Ovary (tissue), 9 donors: ENCODE data around the gene ADARB2. TPM values are rescaled to one million over a fixed set of nuclear protein-coding genes. Genes with fewer than 3 reads are reported as not detected.

ENCODE experiments used
- DNase-seq, 5 donors: peaks; one replicate each; pipeline ENCODE4 v3.0.0-alpha.2; 2019 to 2020
- H3K27ac ChIP-seq, 2 donors: fragments of 200-600 bp; one replicate each; pipeline versions ENCODE4 v1.5.1 to v1.8.0; 2019 to 2022
- H3K27me3 ChIP-seq: fragments of 200-600 bp; one replicate; pipeline ENCODE4 v1.8.0; 2022
- H3K36me3 ChIP-seq: fragments of 200-600 bp; sonication (generic); one replicate; pipeline ENCODE4 v1.5.1; 2019
- H3K4me1 ChIP-seq: one replicate; pipeline ENCODE4 v1.8.1; 2013; ENCODE audit warnings: mild to moderate bottlenecking, moderate library complexity; ENCODE audit not compliant: insufficient read depth
- H3K4me3 ChIP-seq: fragments of 200-600 bp; sonication (generic); one replicate; pipeline ENCODE4 v1.5.1; 2017
- H3K9me3 ChIP-seq, 2 donors: fragments of 200-600 bp in 1 of 2; sonication (generic) in 1 of 2; one replicate each; pipeline versions ENCODE4 v1.5.1 to v1.8.1; 2013 to 2019; ENCODE audit warnings: mild to moderate bottlenecking in 1 of 2, moderate library complexity in 1 of 2
- CTCF ChIP-seq, 3 donors: fragments of 450-650 bp in 2 of 3; fragments of 200-600 bp in 1 of 3; IDR thresholded peaks; one replicate each; pipeline versions ENCODE4 v1.5.1 to v1.8.0; 2016 to 2022; ENCODE audit warnings: antibody characterized with exemption in 3 of 3, mild to moderate bottlenecking in 1 of 3
- EP300 ChIP-seq: sonication (generic); formaldehyde crosslinking; IDR thresholded peaks from one replicate; pipeline ENCODE4 v1.6.1; 2017; ENCODE audit warnings: antibody characterized with exemption
- POLR2A ChIP-seq: fragments of 450-650 bp; IDR thresholded peaks from one replicate; pipeline ENCODE4 v1.6.1; 2017; ENCODE audit warnings: antibody characterized with exemption, mild to moderate bottlenecking, moderate library complexity
- WGBS, 3 donors: extraction: QIAGEN DNeasy Blood & Tissue Kit in 1 of 3; methylation state at CpG; one replicate each; pipeline versions ENCODE4 v1.1.5 to v1.1.7; 2013 to 2017; 5-methylcytosine and 5-hydroxymethylcytosine counted together
- intact Hi-C, 4 donors: fragments of 100-400 bp; cut with DNase I; formaldehyde crosslinking; loops; one replicate each; pipeline versions ENCODE4 v1.11.0 to v1.15.1; 2022 to 2023
- polyA plus RNA-seq, 2 donors: library from polyadenylated mRNA; stranded (reverse); fragments of 200-250 nt in 1 of 2; fragments of 350-450 nt in 1 of 2; fragmentation: Illumina TruSeq in 1 of 2; extraction: RNeasy Lipid Tissue Mini Kit (QIAGEN cat#74804) in 1 of 2; gene quantifications; one replicate each; pipeline ENCODE4 v1.2.3, GENCODE V29; 2013 to 2014
- total RNA-seq, 7 donors: library from RNA; depleted of rRNA in 2 of 7; stranded (reverse); fragments of >200 nt in 2 of 7; fragmentation: NEBNext Ultra II Directional in 3 of 7; extraction: Animal tissue kit (Norgen Biotek cat#: 25700) in 3 of 7; gene quantifications; one replicate each; pipeline versions ENCODE4 v1.1.0 to v1.2.4, GENCODE V29; 2016 to 2023
- donor health status: DM: no; HTN: no; CAD: no; lungs with moderate emphysema.
- donor health status: DM: no; HTN: no; CAD: no.
- donor health status: Bipolar disorder and iron deficiency.
- donor health status: DM: yes; HTN: yes; CAD: no.
- donor health status: DM: no; HTN: no; CAD: no.
- donor health status: DM: yes; HTN: yes; CAD: no.

ADARB2 gene
- total and polyA plus RNA-seq, 9 donors: 0.12 to 2.0 (median 0.36) TPM; not detected in 2

GRCh38 chr10:1182280-1183032, 554.9 kb downstream of the ADARB2 start:
- 86 to 90% (median 88%) methylated on average over 30 of the region's 30 CpGs for WGBS, 3 donors
- Histone ChIP-seq H3K9me3 (no peaks in the 10 kb centered on the region), H3K4me3 (no peak overlapping the region), H3K36me3 (no peaks in the 10 kb centered on the region), H3K4me1 (no peaks in the 10 kb centered on the region), H3K27me3 (no peaks in the 10 kb centered on the region), H3K27ac (no peak overlapping the region)
- DNase-seq: no peak
- no peak for TF ChIP-seq POLR2A
- no peak for TF ChIP-seq CTCF (IDR thresholded peaks at IDR 0.05)
- no peak for TF ChIP-seq EP300
- intact Hi-C loops: no loop called here

- 32 to 45% (median 39%) methylated on average over 11 of the region's 11 CpGs for WGBS, 3 donors
- H3K36me3 ChIP-seq: no peaks in the 10 kb centered on the region
- intact Hi-C loops: no loop called here
- H3K4me1 ChIP-seq: no peaks in the 10 kb centered on the region
- H3K4me3 ChIP-seq: no peak overlapping the region
- no peaks in the 10 kb centered on the region for H3K27me3 ChIP-seq
- H3K9me3 ChIP-seq: no peaks in the 10 kb centered on the region
- DNase-seq: no peak
- H3K27ac ChIP-seq: no peak overlapping the region
- no peak for TF ChIP-seq EP300
- no peak for TF ChIP-seq POLR2A
- no peak for TF ChIP-seq CTCF (IDR thresholded peaks at IDR 0.05)
Measured at GRCh38 chr10:1180836-1181235, 556.5 kb downstream of the ADARB2 start.

GRCh38 chr10:1180071-1180730, 557.1 kb downstream of the ADARB2 start:
- DNase-seq: no peak
- no peak overlapping the region for H3K27ac ChIP-seq
- no peak overlapping the region for H3K4me3 ChIP-seq
- H3K4me1 ChIP-seq: no peaks in the 10 kb centered on the region
- no peaks in the 10 kb centered on the region for H3K27me3 ChIP-seq
- H3K36me3 ChIP-seq: no peaks in the 10 kb centered on the region
- intact Hi-C loops: no loop called here
- H3K9me3 ChIP-seq: no peaks in the 10 kb centered on the region
- TF ChIP-seq EP300 (no peak), CTCF (IDR thresholded peaks at IDR 0.05) (no peak)
- 84 to 94% (median 87%) methylated on average over 14 to 16 of the region's 16 CpGs for WGBS, 3 donors

- intact Hi-C loops: no loop called here
- no peaks in the 10 kb centered on the region for H3K4me1 ChIP-seq
- H3K9me3 ChIP-seq: no peaks in the 10 kb centered on the region
- no peaks in the 10 kb centered on the region for H3K36me3 ChIP-seq
- DNase-seq: no peak
- H3K27me3 ChIP-seq: no peaks in the 10 kb centered on the region
- TF ChIP-seq POLR2A (no peak), CTCF (IDR thresholded peaks at IDR 0.05) (no peak), EP300 (no peak)
- no peak overlapping the region for H3K27ac ChIP-seq
- no peak overlapping the region for H3K4me3 ChIP-seq
- 87 to 88% (median 87%) methylated on average over 20 of the region's 20 CpGs for WGBS, 3 donors
Measured at GRCh38 chr10:1179346-1180070, 557.8 kb downstream of the ADARB2 start.
